Ishikawa (cell line): Measurements from ENCODE around the gene NFS1.

Experiments used
- CEBPB ChIP-seq: IDR thresholded peaks from 2 replicates; pipeline ENCODE4 v1.6.1; 2012
- CREB1 ChIP-seq: IDR thresholded peaks from 2 replicates; pipeline ENCODE4 v1.6.1; 2012; ENCODE audit warnings: low read depth
- EGR1 ChIP-seq: IDR thresholded peaks from 2 replicates; pipeline ENCODE4 v1.6.1; 2012
- EP300 ChIP-seq: IDR thresholded peaks from 2 replicates; pipeline ENCODE4 v1.6.1; 2012; ENCODE audit warnings: borderline replicate concordance
- FOXM1 ChIP-seq: IDR thresholded peaks from 2 replicates; pipeline ENCODE4 v1.6.1; 2012; ENCODE audit warnings: low read depth, borderline replicate concordance
- NFIC ChIP-seq: IDR thresholded peaks from 2 replicates; pipeline ENCODE4 v1.6.1; 2012
- RAD21 ChIP-seq: IDR thresholded peaks from 2 replicates; pipeline ENCODE4 v1.6.1; 2012; ENCODE audit warnings: low read depth
- TAF1 ChIP-seq: IDR thresholded peaks from 2 replicates; pipeline ENCODE4 v1.6.1; 2012; ENCODE audit warnings: low read depth, mild to moderate bottlenecking
- TCF12 ChIP-seq: IDR thresholded peaks from 2 replicates; pipeline ENCODE4 v1.6.1; 2012; ENCODE audit warnings: low read depth
- TEAD4 ChIP-seq: IDR thresholded peaks from 2 replicates; pipeline ENCODE4 v1.6.1; 2012
- USF1 ChIP-seq: IDR thresholded peaks from 2 replicates; pipeline ENCODE4 v1.6.1; 2012
- YY1 ChIP-seq: IDR thresholded peaks from 2 replicates; pipeline ENCODE4 v1.6.1; 2012; ENCODE audit warnings: low read depth
- ZBTB7A ChIP-seq: IDR thresholded peaks from 2 replicates; pipeline ENCODE4 v1.6.1; 2012; ENCODE audit warnings: low read depth
- TF ChIP-seq, protein P1 (sequence below): IDR thresholded peaks from 2 replicates; pipeline ENCODE4 v1.6.1; 2012; ENCODE audit warnings: low read depth, mild to moderate bottlenecking
- TF ChIP-seq, protein P2 (sequence below): IDR thresholded peaks from 2 replicates; pipeline ENCODE4 v1.6.1; 2012

NFS1 gene

GRCh38 chr20:35699127-35699956 lies at the start of gene NFS1, which contains the start of gene ROMO1:
Gene NFS1, minus strand, starts transcription at chr20:35699352. Its CDS starts 64 bp downstream, at chr20:35699288.
Gene ROMO1, plus strand, starts transcription at chr20:35699405. Its CDS starts 228 bp downstream, at chr20:35699633.
- peak; percentile 75 for TF ChIP-seq TAF1
- no peak for TF ChIP-seq CEBPB
- peak; percentile 74 for TF ChIP-seq CREB1
- no peak for TF ChIP-seq ZBTB7A
- TF ChIP-seq TCF12, result peak; percentile 34; the same call in 1 of the 2 replicates
- TF ChIP-seq, protein P1, sequence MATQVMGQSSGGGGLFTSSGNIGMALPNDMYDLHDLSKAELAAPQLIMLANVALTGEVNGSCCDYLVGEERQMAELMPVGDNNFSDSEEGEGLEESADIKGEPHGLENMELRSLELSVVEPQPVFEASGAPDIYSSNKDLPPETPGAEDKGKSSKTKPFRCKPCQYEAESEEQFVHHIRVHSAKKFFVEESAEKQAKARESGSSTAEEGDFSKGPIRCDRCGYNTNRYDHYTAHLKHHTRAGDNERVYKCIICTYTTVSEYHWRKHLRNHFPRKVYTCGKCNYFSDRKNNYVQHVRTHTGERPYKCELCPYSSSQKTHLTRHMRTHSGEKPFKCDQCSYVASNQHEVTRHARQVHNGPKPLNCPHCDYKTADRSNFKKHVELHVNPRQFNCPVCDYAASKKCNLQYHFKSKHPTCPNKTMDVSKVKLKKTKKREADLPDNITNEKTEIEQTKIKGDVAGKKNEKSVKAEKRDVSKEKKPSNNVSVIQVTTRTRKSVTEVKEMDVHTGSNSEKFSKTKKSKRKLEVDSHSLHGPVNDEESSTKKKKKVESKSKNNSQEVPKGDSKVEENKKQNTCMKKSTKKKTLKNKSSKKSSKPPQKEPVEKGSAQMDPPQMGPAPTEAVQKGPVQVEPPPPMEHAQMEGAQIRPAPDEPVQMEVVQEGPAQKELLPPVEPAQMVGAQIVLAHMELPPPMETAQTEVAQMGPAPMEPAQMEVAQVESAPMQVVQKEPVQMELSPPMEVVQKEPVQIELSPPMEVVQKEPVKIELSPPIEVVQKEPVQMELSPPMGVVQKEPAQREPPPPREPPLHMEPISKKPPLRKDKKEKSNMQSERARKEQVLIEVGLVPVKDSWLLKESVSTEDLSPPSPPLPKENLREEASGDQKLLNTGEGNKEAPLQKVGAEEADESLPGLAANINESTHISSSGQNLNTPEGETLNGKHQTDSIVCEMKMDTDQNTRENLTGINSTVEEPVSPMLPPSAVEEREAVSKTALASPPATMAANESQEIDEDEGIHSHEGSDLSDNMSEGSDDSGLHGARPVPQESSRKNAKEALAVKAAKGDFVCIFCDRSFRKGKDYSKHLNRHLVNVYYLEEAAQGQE, result no peak
- no peak for TF ChIP-seq EP300
- TF ChIP-seq FOXM1, result no peak
- TF ChIP-seq, protein P2, sequence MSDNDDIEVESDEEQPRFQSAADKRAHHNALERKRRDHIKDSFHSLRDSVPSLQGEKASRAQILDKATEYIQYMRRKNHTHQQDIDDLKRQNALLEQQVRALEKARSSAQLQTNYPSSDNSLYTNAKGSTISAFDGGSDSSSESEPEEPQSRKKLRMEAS, result peak; percentile 66
- TF ChIP-seq YY1, result peak; percentile 71
- TF ChIP-seq USF1, result peak; percentile 17; the same call in 1 of the 2 replicates
- no peak for TF ChIP-seq NFIC
- TF ChIP-seq RAD21, result no peak
- no peak for TF ChIP-seq EGR1
- TF ChIP-seq TEAD4, result no peak

- TF ChIP-seq EGR1 (no peak), TAF1 (no peak), CREB1 (no peak), NFIC (no peak), TCF12 (no peak), EP300 (no peak), TEAD4 (no peak), USF1 (no peak), CEBPB (no peak), YY1 (no peak), RAD21 (no peak), FOXM1 (no peak), ZBTB7A (no peak)
- TF ChIP-seq, protein P2, result no peak
- TF ChIP-seq, protein P1, result no peak
These were observed 44.7 kb upstream of the NFS1 start for GRCh38 chr20:35743693-35744491.

DNA sequence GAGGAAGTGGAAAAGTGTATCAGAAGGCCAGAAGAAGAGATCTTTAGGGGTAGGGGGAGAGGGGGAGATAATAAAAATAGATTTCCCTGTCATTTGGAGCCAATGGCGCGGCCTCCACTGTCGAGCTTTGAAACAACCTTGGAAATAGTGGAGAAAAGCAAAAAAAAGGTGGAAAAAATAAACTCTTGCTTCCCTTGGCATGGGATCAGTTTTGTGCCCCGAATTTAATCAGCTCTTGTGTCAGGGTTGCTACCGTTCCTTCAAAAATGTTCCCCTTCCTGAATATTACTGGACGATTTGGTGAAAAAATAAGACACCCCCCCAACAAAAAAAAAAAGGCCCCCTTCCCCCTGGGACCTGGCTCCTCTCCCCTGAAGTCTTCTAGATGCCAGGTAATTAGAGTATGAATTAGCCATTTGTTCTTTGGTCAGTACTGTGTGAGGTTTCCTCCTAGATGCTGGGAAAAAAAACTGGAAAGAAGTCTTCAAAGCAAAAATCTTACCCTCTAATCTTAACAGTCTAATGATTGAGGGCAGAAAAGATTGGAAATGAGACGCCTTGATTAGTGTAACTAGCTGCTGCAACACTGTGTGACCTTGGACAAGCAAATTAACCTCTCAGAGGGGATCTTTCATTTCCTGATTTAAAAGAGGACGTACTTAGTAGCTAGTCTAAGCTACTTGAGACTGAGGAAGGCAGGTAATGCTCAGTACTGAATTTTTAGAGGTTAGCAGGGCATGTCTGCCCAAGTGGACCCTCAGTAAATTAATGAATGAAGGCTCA lies 43.8 kb upstream of the NFS1 start:
- no peak for TF ChIP-seq CREB1
- 0 out of 2 replicates have a peak, but pooled peaks have one; percentile 2 for TF ChIP-seq ZBTB7A

- TF ChIP-seq USF1 (peak; percentile 17; the same call in 1 of the 2 replicates), NFIC (no peak), FOXM1 (0 out of 2 replicates have a peak, but pooled peaks have one; percentile 35), CREB1 (peak; percentile 81), TAF1 (peak; percentile 91), TCF12 (peak; percentile 68; the same call in 1 of the 2 replicates), CEBPB (peak; percentile 100), EGR1 (peak; percentile 96), YY1 (peak; percentile 97), ZBTB7A (0 out of 2 replicates have a peak, but pooled peaks have one; percentile 46), EP300 (peak; percentile 40; the same call in 1 of the 2 replicates), RAD21 (no peak), TEAD4 (peak; percentile 60)
- TF ChIP-seq, protein P2, result peak; percentile 95
- TF ChIP-seq, protein P1, result peak; percentile 7; the same call in 1 of the 2 replicates
These were observed 43.0 kb upstream of the NFS1 start, which contains the start of gene RBM39 for GRCh38 chr20:35741892-35742740. Gene RBM39, minus strand, starts transcription at chr20:35742260. Its CDS starts 1,386 bp downstream, at chr20:35740874.
